Measurements from ENCODE around the gene ZDHHC8. TPM values are rescaled to one million over a fixed set of nuclear protein-coding genes. Genes with fewer than 3 reads are reported as not detected.

ZDHHC8 gene
- total RNA-seq, 3 donors from 2014 or later: 27.7 to 53.0 (median 42.2) TPM

- no peak overlapping the region for H3K4me3 ChIP-seq
- no peaks in the 10 kb centered on the region for H3K36me3 ChIP-seq (ENCODE audit: low read depth)
- no peaks in the 10 kb centered on the region for H3K9me3 ChIP-seq
- H3K4me1 ChIP-seq (ENCODE audit: low read depth): peaks cover 3% of the 10 kb centered on the region
- ATAC-seq: peak; percentile 76
- peak in 1 of 3 donors; percentile 45 for DNase-seq
- intact Hi-C loops (cut with DNase I, micrococcal nuclease): loop anchor here (5.0 to 10.0 kb wide), 2 partner anchors 120 to 133 kb away; no protein-coding TSS in a partner anchor
- TF ChIP-seq, protein P1, sequence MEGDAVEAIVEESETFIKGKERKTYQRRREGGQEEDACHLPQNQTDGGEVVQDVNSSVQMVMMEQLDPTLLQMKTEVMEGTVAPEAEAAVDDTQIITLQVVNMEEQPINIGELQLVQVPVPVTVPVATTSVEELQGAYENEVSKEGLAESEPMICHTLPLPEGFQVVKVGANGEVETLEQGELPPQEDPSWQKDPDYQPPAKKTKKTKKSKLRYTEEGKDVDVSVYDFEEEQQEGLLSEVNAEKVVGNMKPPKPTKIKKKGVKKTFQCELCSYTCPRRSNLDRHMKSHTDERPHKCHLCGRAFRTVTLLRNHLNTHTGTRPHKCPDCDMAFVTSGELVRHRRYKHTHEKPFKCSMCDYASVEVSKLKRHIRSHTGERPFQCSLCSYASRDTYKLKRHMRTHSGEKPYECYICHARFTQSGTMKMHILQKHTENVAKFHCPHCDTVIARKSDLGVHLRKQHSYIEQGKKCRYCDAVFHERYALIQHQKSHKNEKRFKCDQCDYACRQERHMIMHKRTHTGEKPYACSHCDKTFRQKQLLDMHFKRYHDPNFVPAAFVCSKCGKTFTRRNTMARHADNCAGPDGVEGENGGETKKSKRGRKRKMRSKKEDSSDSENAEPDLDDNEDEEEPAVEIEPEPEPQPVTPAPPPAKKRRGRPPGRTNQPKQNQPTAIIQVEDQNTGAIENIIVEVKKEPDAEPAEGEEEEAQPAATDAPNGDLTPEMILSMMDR (IDR thresholded peaks at IDR 0.05): no peak
Measured at GRCh38 chr22:20154602-20155187, 23.1 kb downstream of the ZDHHC8 start.

- ATAC-seq: peak; percentile 71
- peak; percentile 21 to 67 (median 59) for DNase-seq
- Histone ChIP-seq H3K36me3 (ENCODE audit: low read depth) (no peaks in the 10 kb centered on the region), H3K4me1 (ENCODE audit: low read depth) (peaks cover 3% of the 10 kb centered on the region), H3K9me3 (no peaks in the 10 kb centered on the region), H3K4me3 (no peak overlapping the region)
- TF ChIP-seq, protein P1 (IDR thresholded peaks at IDR 0.05): no peak
- intact Hi-C loops (cut with DNase I, micrococcal nuclease): loop anchor here (5.0 to 10.0 kb wide), 2 partner anchors 119 to 132 kb away; no protein-coding TSS in a partner anchor
Measured at GRCh38 chr22:20155330-20156041, 23.9 kb downstream of the ZDHHC8 start.

GRCh38 chr22:20156042-20156389 lies 24.4 kb downstream of the ZDHHC8 start:
- Histone ChIP-seq H3K9me3 (no peaks in the 10 kb centered on the region), H3K36me3 (ENCODE audit: low read depth) (no peaks in the 10 kb centered on the region), H3K4me3 (no peak overlapping the region), H3K4me1 (ENCODE audit: low read depth) (peaks cover 3% of the 10 kb centered on the region)
- ATAC-seq: no peak
- TF ChIP-seq, protein P1 (IDR thresholded peaks at IDR 0.05): no peak
- intact Hi-C loops (cut with DNase I, micrococcal nuclease): loop anchor here (5.0 to 10.0 kb wide), 2 partner anchors 119 to 131 kb away; no protein-coding TSS in a partner anchor
- no peak for DNase-seq

DNA sequence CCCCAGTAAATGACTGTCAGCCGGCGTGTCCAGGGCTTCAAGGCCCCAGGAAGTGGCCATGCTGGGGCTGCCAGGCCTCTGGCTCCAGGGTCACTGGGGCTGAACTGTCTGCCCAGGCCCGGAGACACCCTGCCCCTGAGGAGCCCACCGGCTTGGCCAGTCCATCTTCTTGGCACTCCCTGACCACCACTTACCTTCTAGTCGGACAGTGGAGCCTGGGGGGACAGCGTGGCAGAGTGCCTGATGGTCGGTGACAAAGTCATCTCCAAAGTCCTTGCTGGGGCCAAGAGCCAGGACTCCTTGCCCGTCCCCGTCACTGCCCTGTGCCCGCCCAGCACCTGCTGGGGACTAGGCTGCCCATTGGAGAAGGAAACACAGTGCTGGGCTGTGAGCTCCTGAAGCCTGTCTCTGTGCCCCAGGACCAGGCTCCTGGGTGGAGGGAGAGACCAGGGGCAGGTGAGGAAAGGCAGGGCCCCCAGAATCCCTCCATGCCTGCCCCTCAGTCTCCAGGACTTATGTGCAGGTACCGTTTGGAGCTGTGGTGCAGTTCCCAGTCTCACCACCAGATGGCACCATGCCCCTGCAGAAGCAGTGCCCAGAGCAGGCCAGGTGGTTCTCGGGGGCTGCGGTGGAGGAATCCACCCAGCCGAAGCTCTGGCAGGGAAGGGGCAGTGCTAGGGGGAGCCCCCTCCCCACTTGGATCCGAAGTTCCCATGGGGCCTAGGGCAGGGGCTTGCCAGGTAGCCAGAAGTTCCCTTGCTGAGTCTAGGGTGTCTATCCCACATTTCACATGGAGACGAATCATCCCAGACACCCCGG lies 25.2 kb downstream of the ZDHHC8 start:
- intact Hi-C loops (cut with DNase I, micrococcal nuclease): loop anchor here (5.0 to 10.0 kb wide), 2 partner anchors 118 to 130 kb away; no protein-coding TSS in a partner anchor
- ATAC-seq: peak; percentile 76
- DNase-seq: peak; percentile 79 to 96 (median 91)
- no peaks in the 10 kb centered on the region for H3K9me3 ChIP-seq
- no peak overlapping the region for H3K4me3 ChIP-seq
- no peaks in the 10 kb centered on the region for H3K36me3 ChIP-seq (ENCODE audit: low read depth)
- H3K4me1 ChIP-seq (ENCODE audit: low read depth): peaks cover 3% of the 10 kb centered on the region
- TF ChIP-seq, protein P1 (IDR thresholded peaks at IDR 0.05): peak; percentile 99

DNA sequence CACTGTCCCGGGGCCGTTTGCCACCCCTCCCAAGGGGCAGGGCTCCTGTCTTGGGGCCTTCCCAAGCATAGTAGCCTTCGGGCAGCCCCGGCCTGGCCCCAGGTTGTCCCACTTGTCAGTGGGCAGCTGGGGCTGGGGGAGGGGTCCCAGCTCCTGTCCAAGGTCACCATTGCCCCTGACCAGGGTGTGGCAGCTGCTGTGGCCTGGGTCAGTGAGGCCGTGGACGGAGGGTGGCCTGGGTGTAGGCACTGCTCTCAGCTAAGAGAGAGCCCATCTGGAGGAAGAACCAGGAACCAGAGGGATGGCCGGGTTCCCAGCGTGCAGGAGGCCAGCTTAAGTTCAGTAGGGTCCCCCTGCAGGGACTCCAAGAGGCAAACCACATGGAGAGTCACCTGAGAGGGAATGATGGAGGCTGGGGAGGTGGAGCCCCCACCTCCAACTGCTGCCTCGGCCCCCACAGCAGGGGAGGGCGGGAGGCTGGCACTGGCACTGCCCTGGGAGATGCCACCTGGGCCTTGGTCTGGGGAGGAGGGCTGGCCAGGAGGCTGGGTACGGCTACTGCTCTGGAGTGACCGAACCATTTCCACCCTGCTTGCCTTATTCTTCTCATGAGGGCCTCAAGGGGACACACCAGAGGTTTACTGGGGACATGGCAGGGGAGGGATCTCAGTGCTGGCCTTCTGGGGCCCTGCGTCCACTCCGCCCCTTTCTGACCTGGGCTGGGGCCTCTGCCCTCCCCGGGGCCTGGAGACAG lies 26.0 kb downstream of the ZDHHC8 start:
- intact Hi-C loops (cut with DNase I, micrococcal nuclease): loop anchor here (5.0 to 10.0 kb wide), 2 partner anchors 117 to 130 kb away; no protein-coding TSS in a partner anchor
- ATAC-seq: no peak

More for the DNA sequence above, 26.0 kb downstream of the ZDHHC8 start:
- Histone ChIP-seq H3K36me3 (ENCODE audit: low read depth) (no peaks in the 10 kb centered on the region), H3K4me3 (no peak overlapping the region), H3K9me3 (no peaks in the 10 kb centered on the region), H3K4me1 (ENCODE audit: low read depth) (peaks cover 3% of the 10 kb centered on the region)
- DNase-seq: no peak
- TF ChIP-seq, protein P1 (IDR thresholded peaks at IDR 0.05): no peak
